ENCODE measurements around the gene SHC4. TPM values are rescaled to one million over a fixed set of nuclear protein-coding genes. Genes with fewer than 3 reads are reported as not detected.

SHC4 gene
- total and polyA plus RNA-seq, 9 of the 15 experiments (the other 6 are each of a cell fraction or from before 2014, with no cell fraction given): 0.43 to 1.2 (median 0.67) TPM

DNA sequence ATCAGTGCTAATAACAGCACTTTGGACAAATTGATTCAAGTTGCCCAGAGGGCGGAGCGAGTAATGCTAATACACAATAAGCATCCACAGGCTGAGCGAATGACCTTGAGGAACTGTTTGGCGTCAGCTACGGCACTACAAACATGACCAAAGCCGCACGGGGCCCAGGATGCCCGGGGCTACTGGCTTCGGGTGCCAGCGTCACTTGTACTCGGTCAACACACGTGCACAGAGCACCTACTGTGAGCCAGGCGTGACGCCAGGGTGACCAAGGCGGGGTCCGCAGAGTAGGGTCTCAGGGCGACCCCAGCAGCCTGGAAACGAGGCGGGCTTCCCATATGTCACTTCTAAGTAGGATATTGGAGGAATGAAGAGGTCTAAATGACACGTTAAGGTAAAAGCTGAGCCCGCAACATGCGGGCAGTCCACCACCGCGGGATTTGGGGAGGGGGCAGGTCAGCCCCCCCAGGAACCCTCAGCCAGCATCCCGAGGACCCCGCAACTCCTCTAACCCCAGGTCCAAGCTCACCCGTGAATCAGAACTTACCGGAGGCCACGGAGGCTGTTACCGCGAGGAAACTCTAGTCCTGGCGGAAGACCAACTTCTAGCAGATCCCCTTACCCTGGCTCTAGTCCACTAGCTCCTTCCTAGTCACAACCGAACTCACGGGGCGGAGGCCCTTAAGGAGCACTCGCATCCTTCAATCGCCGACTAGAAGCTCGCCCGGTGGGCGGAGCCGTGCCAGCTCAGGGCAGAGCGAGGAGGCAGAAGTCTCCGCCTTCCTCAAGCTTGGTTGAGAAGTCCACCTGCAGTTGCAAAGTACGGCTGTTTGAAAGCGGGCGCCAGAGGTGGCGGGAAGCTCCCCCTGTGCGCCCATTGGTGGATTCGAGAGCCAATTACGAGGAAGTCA, 153.1 kb downstream of the SHC4 start, which contains the start of gene CEP152 (continued):
- TF ChIP-seq, protein P1, sequence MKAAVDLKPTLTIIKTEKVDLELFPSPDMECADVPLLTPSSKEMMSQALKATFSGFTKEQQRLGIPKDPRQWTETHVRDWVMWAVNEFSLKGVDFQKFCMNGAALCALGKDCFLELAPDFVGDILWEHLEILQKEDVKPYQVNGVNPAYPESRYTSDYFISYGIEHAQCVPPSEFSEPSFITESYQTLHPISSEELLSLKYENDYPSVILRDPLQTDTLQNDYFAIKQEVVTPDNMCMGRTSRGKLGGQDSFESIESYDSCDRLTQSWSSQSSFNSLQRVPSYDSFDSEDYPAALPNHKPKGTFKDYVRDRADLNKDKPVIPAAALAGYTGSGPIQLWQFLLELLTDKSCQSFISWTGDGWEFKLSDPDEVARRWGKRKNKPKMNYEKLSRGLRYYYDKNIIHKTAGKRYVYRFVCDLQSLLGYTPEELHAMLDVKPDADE (conservative IDR thresholded peaks at IDR 0.05; ENCODE audit: control insufficient read depth, low read depth, low read length): 0 out of 2 replicates have a peak, but pooled peaks have one; percentile 28
- TF ChIP-seq, protein P2, sequence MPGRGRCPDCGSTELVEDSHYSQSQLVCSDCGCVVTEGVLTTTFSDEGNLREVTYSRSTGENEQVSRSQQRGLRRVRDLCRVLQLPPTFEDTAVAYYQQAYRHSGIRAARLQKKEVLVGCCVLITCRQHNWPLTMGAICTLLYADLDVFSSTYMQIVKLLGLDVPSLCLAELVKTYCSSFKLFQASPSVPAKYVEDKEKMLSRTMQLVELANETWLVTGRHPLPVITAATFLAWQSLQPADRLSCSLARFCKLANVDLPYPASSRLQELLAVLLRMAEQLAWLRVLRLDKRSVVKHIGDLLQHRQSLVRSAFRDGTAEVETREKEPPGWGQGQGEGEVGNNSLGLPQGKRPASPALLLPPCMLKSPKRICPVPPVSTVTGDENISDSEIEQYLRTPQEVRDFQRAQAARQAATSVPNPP (IDR thresholded peaks at IDR 0.05; ENCODE audit: borderline replicate concordance, insufficient read depth, insufficient read length): no peak
- TF ChIP-seq MTA2 (IDR thresholded peaks at IDR 0.05; ENCODE audit: low read depth) (no peak), ESRRB (CRISPR knock-in tag; IDR thresholded peaks at IDR 0.05; ENCODE audit: borderline replicate concordance) (no peak), BRD4 (IDR thresholded peaks at IDR 0.05) (no peak), GABPA (tag; conservative IDR thresholded peaks at IDR 0.05; ENCODE audit: low read depth) (peak; percentile 58; the same call in 1 of the 2 replicates), ATF4 (CRISPR knock-in tag; IDR thresholded peaks at IDR 0.05) (no peak), ZNF354B (CRISPR knock-in tag; IDR thresholded peaks at IDR 0.05) (no peak), E2F5 (CRISPR knock-in tag; IDR thresholded peaks at IDR 0.05) (0 out of 2 replicates have a peak, but pooled peaks have one; percentile 57), CTBP1 (IDR thresholded peaks at IDR 0.05; ENCODE audit: borderline replicate concordance) (no peak; the same call in 1 of the 2 replicates), CBFB (CRISPR knock-in tag; IDR thresholded peaks at IDR 0.05) (no peak), HDAC8 (tag; IDR thresholded peaks at IDR 0.05) (no peak), ZNF384 (IDR thresholded peaks at IDR 0.05; ENCODE audit: low read depth, low read length) (no peak), POLR2H (tag; IDR thresholded peaks at IDR 0.05; ENCODE audit: low read depth) (0 out of 2 replicates have a peak, but pooled peaks have one; percentile 26)
- TF ChIP-seq, protein P3, sequence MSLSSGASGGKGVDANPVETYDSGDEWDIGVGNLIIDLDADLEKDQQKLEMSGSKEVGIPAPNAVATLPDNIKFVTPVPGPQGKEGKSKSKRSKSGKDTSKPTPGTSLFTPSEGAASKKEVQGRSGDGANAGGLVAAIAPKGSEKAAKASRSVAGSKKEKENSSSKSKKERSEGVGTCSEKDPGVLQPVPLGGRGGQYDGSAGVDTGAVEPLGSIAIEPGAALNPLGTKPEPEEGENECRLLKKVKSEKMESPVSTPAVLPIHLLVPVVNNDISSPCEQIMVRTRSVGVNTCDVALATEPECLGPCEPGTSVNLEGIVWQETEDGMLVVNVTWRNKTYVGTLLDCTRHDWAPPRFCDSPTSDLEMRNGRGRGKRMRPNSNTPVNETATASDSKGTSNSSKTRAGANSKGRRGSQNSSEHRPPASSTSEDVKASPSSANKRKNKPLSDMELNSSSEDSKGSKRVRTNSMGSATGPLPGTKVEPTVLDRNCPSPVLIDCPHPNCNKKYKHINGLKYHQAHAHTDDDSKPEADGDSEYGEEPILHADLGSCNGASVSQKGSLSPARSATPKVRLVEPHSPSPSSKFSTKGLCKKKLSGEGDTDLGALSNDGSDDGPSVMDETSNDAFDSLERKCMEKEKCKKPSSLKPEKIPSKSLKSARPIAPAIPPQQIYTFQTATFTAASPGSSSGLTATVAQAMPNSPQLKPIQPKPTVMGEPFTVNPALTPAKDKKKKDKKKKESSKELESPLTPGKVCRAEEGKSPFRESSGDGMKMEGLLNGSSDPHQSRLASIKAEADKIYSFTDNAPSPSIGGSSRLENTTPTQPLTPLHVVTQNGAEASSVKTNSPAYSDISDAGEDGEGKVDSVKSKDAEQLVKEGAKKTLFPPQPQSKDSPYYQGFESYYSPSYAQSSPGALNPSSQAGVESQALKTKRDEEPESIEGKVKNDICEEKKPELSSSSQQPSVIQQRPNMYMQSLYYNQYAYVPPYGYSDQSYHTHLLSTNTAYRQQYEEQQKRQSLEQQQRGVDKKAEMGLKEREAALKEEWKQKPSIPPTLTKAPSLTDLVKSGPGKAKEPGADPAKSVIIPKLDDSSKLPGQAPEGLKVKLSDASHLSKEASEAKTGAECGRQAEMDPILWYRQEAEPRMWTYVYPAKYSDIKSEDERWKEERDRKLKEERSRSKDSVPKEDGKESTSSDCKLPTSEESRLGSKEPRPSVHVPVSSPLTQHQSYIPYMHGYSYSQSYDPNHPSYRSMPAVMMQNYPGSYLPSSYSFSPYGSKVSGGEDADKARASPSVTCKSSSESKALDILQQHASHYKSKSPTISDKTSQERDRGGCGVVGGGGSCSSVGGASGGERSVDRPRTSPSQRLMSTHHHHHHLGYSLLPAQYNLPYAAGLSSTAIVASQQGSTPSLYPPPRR (CRISPR knock-in tag; IDR thresholded peaks at IDR 0.05; ENCODE audit: borderline replicate concordance): no peak
- TF ChIP-seq, protein P4, sequence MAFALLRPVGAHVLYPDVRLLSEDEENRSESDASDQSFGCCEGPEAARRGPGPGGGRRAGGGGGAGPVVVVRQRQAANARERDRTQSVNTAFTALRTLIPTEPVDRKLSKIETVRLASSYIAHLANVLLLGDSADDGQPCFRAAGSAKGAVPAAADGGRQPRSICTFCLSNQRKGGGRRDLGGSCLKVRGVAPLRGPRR (CRISPR knock-in tag; IDR thresholded peaks at IDR 0.05): no peak

Data from K562 (cell line).